Bronchial epithelial cell (primary cell): Measurements from ENCODE around the gene LRRC27. TPM values are rescaled to one million over a fixed set of nuclear protein-coding genes. Genes with fewer than 3 reads are reported as not detected.
"Not testable (repeated sequence)": the region's sequence is repeated elsewhere in the genome, so short reads cannot be mapped to it uniquely, and the experiment has no call there.

Source experiments
- DNase-seq: peaks from one replicate; pipeline ENCODE4 v3.0.0-alpha.2; 2010; ENCODE audit warnings: low read depth
- FAIRE-seq: peaks from 2 replicates; lab custom pipeline; 2011; peaks lifted over from hg19 to GRCh38; lab: Jason Lieb, UNC
- H3K27me3 ChIP-seq: 2 replicates; pipeline ENCODE4 v1.5.1; 2011; ENCODE audit warnings: low read length; ENCODE audit not compliant: control insufficient read depth, insufficient read depth
- H3K36me3 ChIP-seq: 2 replicates; pipeline ENCODE4 v1.5.1; 2011; ENCODE audit warnings: low read length; ENCODE audit not compliant: control insufficient read depth, insufficient read depth
- H3K4me3 ChIP-seq: 2 replicates; pipeline ENCODE4 v1.5.1; 2011; ENCODE audit warnings: mild to moderate bottlenecking, low read depth, low read length, control low read depth
- CTCF ChIP-seq: IDR thresholded peaks from 2 replicates; pipeline ENCODE4 v1.5.1; 2011; ENCODE audit warnings: mild to moderate bottlenecking, moderate library complexity, low read length, control low read depth, inconsistent platforms; ENCODE audit not compliant: insufficient read depth, severe bottlenecking
- total RNA-seq: library from RNA; depleted of rRNA; stranded (reverse); fragments of >200 nt; gene quantifications from 2 replicates; pipeline ENCODE4 v1.2.1, GENCODE V29; 2014

The LRRC27 gene
- total RNA-seq, 1 donor from 2014 or later = 4.7 TPM

DNA sequence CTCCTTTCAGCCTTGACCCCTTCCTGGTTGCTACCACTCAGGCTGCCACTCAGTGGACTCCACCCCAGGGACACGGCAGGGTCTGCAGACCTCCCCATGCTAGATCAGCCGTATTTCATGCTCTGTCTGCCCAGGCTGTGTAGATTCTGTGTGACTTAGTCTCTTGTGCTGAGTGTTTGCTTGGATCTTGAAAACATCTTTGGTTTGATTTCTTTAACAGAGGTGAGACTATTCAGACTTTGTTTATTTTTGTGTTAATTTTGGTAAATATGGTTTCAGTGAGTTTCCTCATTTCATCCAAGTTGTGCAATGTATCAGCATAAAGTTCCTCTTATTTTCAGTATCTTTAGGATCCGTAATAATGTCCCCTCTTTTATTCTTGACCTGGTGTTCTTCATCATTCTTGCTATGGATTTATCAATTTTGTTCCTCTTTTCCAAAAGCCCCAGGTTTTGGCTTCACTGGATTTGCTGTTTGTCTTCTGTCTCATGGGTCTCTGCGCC lies 43.9 kb downstream of the LRRC27 start:
- H3K4me3 ChIP-seq = no peak overlapping the region
- no peaks in the 10 kb centered on the region for H3K36me3 ChIP-seq
- FAIRE-seq (no peak), DNase-seq (no peak)
- no peak for TF ChIP-seq CTCF
- H3K27me3 ChIP-seq = no peaks in the 10 kb centered on the region

GRCh38 chr10:132376394-132376851 lies 44.4 kb downstream of the LRRC27 start:
- TF ChIP-seq CTCF = no peak
- DNase-seq = peak; percentile 14

GRCh38 chr10:132377326-132377725 lies 45.3 kb downstream of the LRRC27 start:
- TF ChIP-seq CTCF = no peak
- Histone ChIP-seq H3K27me3 (no peaks in the 10 kb centered on the region), H3K36me3 (no peaks in the 10 kb centered on the region), H3K4me3 (no peak overlapping the region)
- FAIRE-seq (no peak), DNase-seq (no peak)

More at GRCh38 chr10:132376394-132376851, 44.4 kb downstream of the LRRC27 start:
- no peak for FAIRE-seq
- Histone ChIP-seq H3K36me3 (no peaks in the 10 kb centered on the region), H3K4me3 (no peak overlapping the region), H3K27me3 (no peaks in the 10 kb centered on the region)

DNA sequence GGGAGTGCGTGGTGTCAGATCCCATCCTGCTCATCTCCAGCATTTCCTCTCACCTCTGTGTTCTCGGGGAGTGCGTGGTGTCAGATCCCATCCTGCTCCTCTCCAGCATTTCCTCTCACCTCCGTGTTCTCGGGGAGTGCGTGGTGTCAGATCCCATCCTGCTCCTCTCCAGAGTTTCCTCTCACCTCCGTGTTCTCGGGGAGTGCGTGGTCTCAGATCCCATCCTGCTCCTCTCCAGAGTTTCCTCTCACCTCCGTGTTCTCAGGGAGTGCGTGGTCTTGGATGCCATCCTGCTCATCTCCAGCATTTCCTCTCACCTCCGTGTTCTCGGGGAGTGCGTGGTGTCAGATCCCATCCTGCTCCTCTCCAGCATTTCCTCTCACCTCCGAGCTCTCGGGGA lies 47.0 kb downstream of the LRRC27 start:
- not testable (repeated sequence) for FAIRE-seq, DNase-seq, H3K36me3 ChIP-seq, H3K4me3 ChIP-seq, H3K27me3 ChIP-seq

- not testable (repeated sequence) for H3K4me3 ChIP-seq, H3K27me3 ChIP-seq, FAIRE-seq, H3K36me3 ChIP-seq, DNase-seq
Measured at GRCh38 chr10:132380986-132381385, 49.0 kb downstream of the LRRC27 start.

GRCh38 chr10:132381741-132382140 lies 49.7 kb downstream of the LRRC27 start:
- Histone ChIP-seq H3K4me3 (no peak overlapping the region), H3K27me3 (no peaks in the 10 kb centered on the region), H3K36me3 (no peaks in the 10 kb centered on the region)
- peak; percentile 46 for DNase-seq
- no peak for TF ChIP-seq CTCF
- FAIRE-seq = no peak
